ENCODE results near the gene AHSG.

AHSG gene

GRCh38 chr3:186594591-186595113 is 18.2 kb upstream of the AHSG start:
- no peak for DNase-seq

GRCh38 chr3:186596568-186597287 is 16.1 kb upstream of the AHSG start:
- no peak for DNase-seq

GRCh38 chr3:186598108-186598784 is 14.6 kb upstream of the AHSG start:
- DNase-seq = no peak

GRCh38 chr3:186598794-186599141 is 14.1 kb upstream of the AHSG start:
- DNase-seq = no peak

- DNase-seq = no peak
Measured at GRCh38 chr3:186599142-186599784, 13.6 kb upstream of the AHSG start.

- no peak for DNase-seq
Measured at GRCh38 chr3:186599785-186600166, 13.1 kb upstream of the AHSG start.

- DNase-seq = no peak
Measured at GRCh38 chr3:186600896-186601295, 12.0 kb upstream of the AHSG start.

- no peak for DNase-seq
Measured at GRCh38 chr3:186603159-186603558, 9.7 kb upstream of the AHSG start.

GRCh38 chr3:186605078-186605477 is 7.8 kb upstream of the AHSG start:
- no peak for DNase-seq

- DNase-seq = no peak
Measured at GRCh38 chr3:186605561-186606545, 7.0 kb upstream of the AHSG start.

GRCh38 chr3:186608624-186609215 is 4.1 kb upstream of the AHSG start:
- DNase-seq = no peak

- DNase-seq = no peak
Measured at GRCh38 chr3:186609247-186609868, 3.5 kb upstream of the AHSG start.

GRCh38 chr3:186612065-186612464 is 795 bp upstream of the AHSG start:
- DNase-seq = no peak

- no peak for DNase-seq
Measured at GRCh38 chr3:186613637-186614265, 891 bp downstream of the AHSG start.

GRCh38 chr3:186614266-186614596 is 1.4 kb downstream of the AHSG start:
- DNase-seq = no peak

GRCh38 chr3:186614597-186615483 is 2.0 kb downstream of the AHSG start:
- DNase-seq = peak; percentile 17 to 53

GRCh38 chr3:186616299-186616617 is 3.4 kb downstream of the AHSG start:
- DNase-seq = no peak

- DNase-seq = peak; percentile 40 to 84
Measured at GRCh38 chr3:186617036-186617946, 4.4 kb downstream of the AHSG start.

GRCh38 chr3:186618318-186618938 is 5.6 kb downstream of the AHSG start:
- DNase-seq = no peak

Measured in bone marrow (tissue), 2 donors.